H9 (cell line): ENCODE results near the gene HFE. TPM values are rescaled to one million over a fixed set of nuclear protein-coding genes. Genes with fewer than 3 reads are reported as not detected.
A peak's percentile ranks its signal among the peaks of the same experiment; 100 is the strongest.

Source experiments
- DNase-seq: peaks from one replicate; pipeline ENCODE4 v3.0.0-alpha.2; 2017
- H2AFZ ChIP-seq: one replicate; pipeline ENCODE4 v1.6.1; 2013; ENCODE audit warnings: mild to moderate bottlenecking, low read length, control low read depth, moderate library complexity
- H2AK5ac ChIP-seq: 2 replicates; pipeline ENCODE4 v1.6.1; 2013; ENCODE audit warnings: low read length, control low read depth, mixed read lengths; ENCODE audit not compliant: insufficient read length
- H2BK120ac ChIP-seq: one replicate; pipeline ENCODE4 v1.6.1; 2013; ENCODE audit warnings: low read depth, mild to moderate bottlenecking, low read length, control low read depth, inconsistent platforms; ENCODE audit not compliant: poor library complexity, severe bottlenecking
- H2BK12ac ChIP-seq: 2 replicates; pipeline ENCODE4 v1.6.1; 2013; ENCODE audit warnings: low read length, control low read depth, mixed read lengths, low read depth; ENCODE audit not compliant: insufficient read length
- H2BK15ac ChIP-seq: 2 replicates; pipeline ENCODE4 v1.6.1; 2013; ENCODE audit warnings: low read depth, low read length, control low read depth
- H2BK20ac ChIP-seq: one replicate; pipeline ENCODE4 v1.6.1; 2013; ENCODE audit warnings: low read depth, mild to moderate bottlenecking, low read length, control low read depth, inconsistent platforms; ENCODE audit not compliant: poor library complexity, severe bottlenecking
- H2BK5ac ChIP-seq: 2 replicates; pipeline ENCODE4 v1.6.1; 2013; ENCODE audit warnings: low read length, control low read depth, mixed read lengths; ENCODE audit not compliant: insufficient read length
- H3K14ac ChIP-seq: 2 replicates; pipeline ENCODE4 v1.6.1; 2013; ENCODE audit warnings: low read length, control low read depth; ENCODE audit not compliant: insufficient read depth
- H3K18ac ChIP-seq: 2 replicates; pipeline ENCODE4 v1.6.1; 2013; ENCODE audit warnings: low read depth, mild to moderate bottlenecking, mixed read lengths, low read length, control low read depth; ENCODE audit not compliant: insufficient read length
- H3K23ac ChIP-seq: 2 replicates; pipeline ENCODE4 v1.6.1; 2013; ENCODE audit warnings: low read length, control low read depth, mixed read lengths, low read depth; ENCODE audit not compliant: insufficient read length
- H3K23me2 ChIP-seq: 2 replicates; pipeline ENCODE4 v1.6.1; 2013; ENCODE audit warnings: low read depth, mild to moderate bottlenecking, mixed read lengths, low read length, control low read depth; ENCODE audit not compliant: insufficient read length, poor library complexity, severe bottlenecking
- H3K27ac ChIP-seq: 2 replicates; pipeline ENCODE4 v1.5.1; 2013; ENCODE audit warnings: low read length, control low read depth, mixed read lengths, low read depth; ENCODE audit not compliant: insufficient read length
- H3K27me3 ChIP-seq: 2 replicates; pipeline ENCODE4 v1.6.1; 2013; ENCODE audit warnings: low read length, control low read depth, inconsistent platforms; ENCODE audit not compliant: insufficient read depth
- H3K4ac ChIP-seq: 2 replicates; pipeline ENCODE4 v1.6.1; 2013; ENCODE audit warnings: low read depth, mild to moderate bottlenecking, control low read depth, inconsistent platforms, low read length, moderate library complexity
- H3K4me1 ChIP-seq: 2 replicates; pipeline ENCODE4 v1.6.1; 2013; ENCODE audit warnings: low read length, control low read depth, inconsistent platforms; ENCODE audit not compliant: insufficient read depth
- H3K4me2 ChIP-seq: 2 replicates; pipeline ENCODE4 v1.6.1; 2013; ENCODE audit warnings: low read length, control low read depth, mixed read lengths; ENCODE audit not compliant: insufficient read length, insufficient read depth
- H3K56ac ChIP-seq: 2 replicates; pipeline ENCODE4 v1.6.1; 2013; ENCODE audit warnings: low read depth, mild to moderate bottlenecking, mixed read lengths, low read length, control low read depth; ENCODE audit not compliant: insufficient read length
- H3K79me1 ChIP-seq: 2 replicates; pipeline ENCODE4 v1.6.1; 2013; ENCODE audit warnings: low read depth, mild to moderate bottlenecking, moderate library complexity, low read length, control low read depth, inconsistent platforms; ENCODE audit not compliant: insufficient read depth, poor library complexity, severe bottlenecking
- H3K79me2 ChIP-seq: 2 replicates; pipeline ENCODE4 v1.6.1; 2013; ENCODE audit warnings: low read length, control low read depth, inconsistent platforms; ENCODE audit not compliant: insufficient read depth
- H3K9ac ChIP-seq: 2 replicates; pipeline ENCODE4 v1.6.1; 2013; ENCODE audit warnings: low read length, control low read depth, mixed read lengths; ENCODE audit not compliant: insufficient read length; ENCODE audit errors: extremely low read depth
- H3K9me3 ChIP-seq: one replicate; pipeline ENCODE4 v1.6.1; 2013; ENCODE audit warnings: low read depth, low read length, inconsistent platforms; ENCODE audit not compliant: control insufficient read depth
- H3T11ph ChIP-seq: one replicate; pipeline ENCODE4 v1.6.1; 2013; ENCODE audit warnings: mild to moderate bottlenecking, low read length, control low read depth, inconsistent platforms
- H4K20me1 ChIP-seq: one replicate; pipeline ENCODE4 v1.6.1; 2013; ENCODE audit not compliant: control insufficient read depth, insufficient read length, insufficient read depth
- H4K5ac ChIP-seq: 2 replicates; pipeline ENCODE4 v1.6.1; 2013; ENCODE audit warnings: low read depth, mild to moderate bottlenecking, mixed read lengths, low read length, control low read depth; ENCODE audit not compliant: insufficient read length
- H4K8ac ChIP-seq: replicated peaks from 2 replicates; pipeline ENCODE4 v1.6.1; 2013; ENCODE audit warnings: low read length, control low read depth, mixed read lengths, low read depth; ENCODE audit not compliant: insufficient read length
- H4K91ac ChIP-seq: 2 replicates; pipeline ENCODE4 v1.6.1; 2013; ENCODE audit warnings: low read depth, mild to moderate bottlenecking, moderate library complexity, mixed read lengths, low read length, control low read depth; ENCODE audit not compliant: insufficient read length
- H3K27ac Mint-ChIP-seq, 3 experiments: 2 replicates in 2 of 3; 3 replicates in 1 of 3; pipeline ENCODE4 v1.8.0; 2020 to 2021; ENCODE audit warnings: mixed read lengths in 3 of 3, mild to moderate bottlenecking in 1 of 3, moderate library complexity in 1 of 3
- H3K27me3 Mint-ChIP-seq: 2 replicates; pipeline ENCODE4 v1.8.0; 2021; ENCODE audit warnings: low read depth, mild to moderate bottlenecking, moderate library complexity, mixed read lengths
- H3K36me3 Mint-ChIP-seq, 3 experiments: 2 replicates in 2 of 3; 3 replicates in 1 of 3; pipeline ENCODE4 v1.8.0; 2020 to 2021; ENCODE audit warnings: low read depth in 3 of 3, mixed read lengths in 3 of 3; ENCODE audit not compliant: insufficient read depth in 1 of 3
- H3K4me1 Mint-ChIP-seq, 2 experiments: 2 replicates each; pipeline ENCODE4 v1.8.0; 2020; ENCODE audit warnings: mixed read lengths in 2 of 2
- H3K4me3 Mint-ChIP-seq, 2 experiments: 2 replicates in 1 of 2; 3 replicates in 1 of 2; pipeline ENCODE4 v1.8.0; 2020 to 2021; ENCODE audit warnings: mild to moderate bottlenecking in 2 of 2, mixed read lengths in 2 of 2, moderate library complexity in 1 of 2
- H3K9me3 Mint-ChIP-seq, 2 experiments: 2 replicates in 1 of 2; 3 replicates in 1 of 2; pipeline ENCODE4 v1.8.0; 2020; ENCODE audit warnings: mild to moderate bottlenecking in 2 of 2, mixed read lengths in 2 of 2, moderate library complexity in 1 of 2
- WGBS: extraction: QIAGEN DNeasy Blood & Tissue Kit; methylation state at CpG from one replicate; pipeline ENCODE4 v1.1.7; 2013; ENCODE audit warnings: missing lambda C conversion rate, low lambda C conversion rate, mixed read lengths; ENCODE audit not compliant: insufficient read length; ENCODE audit errors: extremely low coverage; 5-methylcytosine and 5-hydroxymethylcytosine counted together
- total RNA-seq: library from RNA; stranded (reverse); gene quantifications from 2 replicates; pipeline ENCODE4 v1.2.1, GENCODE V29; 2021
- TF ChIP-seq, protein P1 (sequence below): fragments of 200-600 bp; sonication (generic); conservative IDR thresholded peaks from 3 replicates; pipeline ENCODE4 v1.8.0; 2021; ENCODE audit warnings: antibody characterized with exemption, mild to moderate bottlenecking

HFE gene
- total RNA-seq, 1 experiment from 2014 or later, result 0.98 TPM

DNA sequence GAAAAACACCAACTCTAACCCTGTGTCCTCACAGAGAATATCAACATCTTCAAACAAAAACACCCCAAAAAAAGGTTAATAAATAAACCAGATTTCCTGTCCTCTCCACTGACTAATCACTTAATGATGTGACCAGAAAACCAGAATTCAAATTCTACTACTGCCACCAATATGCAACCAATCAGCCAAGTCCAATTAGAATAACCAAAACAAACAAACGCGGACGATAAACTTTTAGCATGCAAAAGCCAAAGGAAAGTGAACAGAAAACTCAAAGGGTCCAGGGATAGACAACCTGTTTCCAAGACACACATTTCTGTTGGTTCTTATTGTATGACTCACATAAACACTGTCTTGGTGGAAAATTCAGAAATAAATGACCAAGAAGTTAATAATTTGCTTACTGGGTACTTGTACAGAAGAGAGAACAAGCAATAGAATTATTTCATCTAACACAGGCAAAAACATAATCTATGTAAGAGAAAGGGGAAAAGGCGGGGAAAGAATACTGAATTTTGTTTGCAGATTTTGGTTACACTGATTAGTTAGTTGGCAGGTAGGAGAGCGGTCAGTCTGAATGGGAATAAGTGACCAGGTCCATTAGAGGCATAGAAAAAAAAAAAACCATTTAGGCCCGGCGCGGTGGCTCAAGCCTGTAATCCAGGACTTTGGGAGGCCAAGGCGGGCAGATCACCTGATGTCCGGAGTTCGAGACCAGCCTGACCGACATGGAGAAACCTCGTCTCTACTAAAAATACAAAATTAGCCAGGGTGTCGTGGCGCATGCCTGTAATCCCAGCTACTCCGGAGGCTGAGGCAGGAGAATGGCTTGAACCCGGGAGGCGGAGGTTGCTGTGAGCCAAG, 34.1 kb downstream of the HFE start:
- TF ChIP-seq, protein P1, sequence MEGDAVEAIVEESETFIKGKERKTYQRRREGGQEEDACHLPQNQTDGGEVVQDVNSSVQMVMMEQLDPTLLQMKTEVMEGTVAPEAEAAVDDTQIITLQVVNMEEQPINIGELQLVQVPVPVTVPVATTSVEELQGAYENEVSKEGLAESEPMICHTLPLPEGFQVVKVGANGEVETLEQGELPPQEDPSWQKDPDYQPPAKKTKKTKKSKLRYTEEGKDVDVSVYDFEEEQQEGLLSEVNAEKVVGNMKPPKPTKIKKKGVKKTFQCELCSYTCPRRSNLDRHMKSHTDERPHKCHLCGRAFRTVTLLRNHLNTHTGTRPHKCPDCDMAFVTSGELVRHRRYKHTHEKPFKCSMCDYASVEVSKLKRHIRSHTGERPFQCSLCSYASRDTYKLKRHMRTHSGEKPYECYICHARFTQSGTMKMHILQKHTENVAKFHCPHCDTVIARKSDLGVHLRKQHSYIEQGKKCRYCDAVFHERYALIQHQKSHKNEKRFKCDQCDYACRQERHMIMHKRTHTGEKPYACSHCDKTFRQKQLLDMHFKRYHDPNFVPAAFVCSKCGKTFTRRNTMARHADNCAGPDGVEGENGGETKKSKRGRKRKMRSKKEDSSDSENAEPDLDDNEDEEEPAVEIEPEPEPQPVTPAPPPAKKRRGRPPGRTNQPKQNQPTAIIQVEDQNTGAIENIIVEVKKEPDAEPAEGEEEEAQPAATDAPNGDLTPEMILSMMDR, result no peak
- Histone ChIP-seq H3K4ac (no peak overlapping the region), H3K79me2 (peaks cover 6% of the 10 kb centered on the region; the same call in 1 of the 2 replicates), H3K27ac (no peak overlapping the region), H2BK15ac (no peak overlapping the region), H3K14ac (no peak overlapping the region), H3K56ac (no peak overlapping the region), H2AK5ac (no peak overlapping the region), H2BK120ac (peak overlapping the region; percentile 5), H3K4me2 (no peak overlapping the region), H2AFZ (no peak overlapping the region), H4K5ac (no peak overlapping the region), H3K27me3 (no peaks in the 10 kb centered on the region), H3K9ac (no peak overlapping the region), H2BK5ac (no peak overlapping the region), H3K79me1 (no peaks in the 10 kb centered on the region), H4K20me1 (no peaks in the 10 kb centered on the region), H4K8ac (no peak overlapping the region), H3T11ph (no peak overlapping the region), H4K91ac (no peak overlapping the region), H3K4me1 (no peaks in the 10 kb centered on the region), H2BK12ac (no peak overlapping the region), H3K23me2 (peaks cover 7% of the 10 kb centered on the region), H3K23ac (no peak overlapping the region), H2BK20ac (no peak overlapping the region), H3K18ac (no peak overlapping the region), H3K9me3 (no peaks in the 10 kb centered on the region)
- DNase-seq, result no peak
- Mint-ChIP-seq H3K36me3 (peaks cover 4 to 9% (median 4%) of the 10 kb centered on the region in 3 experiments; a peak in 6 of 7 replicates), H3K4me3 (peak overlapping the region in 1 of 2 experiments; percentile 19; a peak in 3 of 5 replicates), H3K4me1 (peaks cover 18 to 21% of the 10 kb centered on the region in 2 experiments), H3K27ac (peak overlapping the region in 2 of 3 experiments; percentile 96 to 100; a peak in 5 of 7 replicates), H3K27me3 (peaks cover 8% of the 10 kb centered on the region; the same call in 1 of the 2 replicates), H3K9me3 (peaks cover 3 to 7% of the 10 kb centered on the region in 2 experiments)
- WGBS, result no CpG with 5 or more reads among the region's 18 CpGs
